HG02759 (cell line): ENCODE measurements around the gene TMCC3.

Source experiments
- ATAC-seq: cut with Tn5 transposase; IDR thresholded peaks from one replicate; pipeline ENCODE4 v1.9.1; 2021; ENCODE audit warnings: mild to moderate bottlenecking, moderate library complexity; ENCODE audit not compliant: unreplicated experiment

Gene TMCC3

DNA sequence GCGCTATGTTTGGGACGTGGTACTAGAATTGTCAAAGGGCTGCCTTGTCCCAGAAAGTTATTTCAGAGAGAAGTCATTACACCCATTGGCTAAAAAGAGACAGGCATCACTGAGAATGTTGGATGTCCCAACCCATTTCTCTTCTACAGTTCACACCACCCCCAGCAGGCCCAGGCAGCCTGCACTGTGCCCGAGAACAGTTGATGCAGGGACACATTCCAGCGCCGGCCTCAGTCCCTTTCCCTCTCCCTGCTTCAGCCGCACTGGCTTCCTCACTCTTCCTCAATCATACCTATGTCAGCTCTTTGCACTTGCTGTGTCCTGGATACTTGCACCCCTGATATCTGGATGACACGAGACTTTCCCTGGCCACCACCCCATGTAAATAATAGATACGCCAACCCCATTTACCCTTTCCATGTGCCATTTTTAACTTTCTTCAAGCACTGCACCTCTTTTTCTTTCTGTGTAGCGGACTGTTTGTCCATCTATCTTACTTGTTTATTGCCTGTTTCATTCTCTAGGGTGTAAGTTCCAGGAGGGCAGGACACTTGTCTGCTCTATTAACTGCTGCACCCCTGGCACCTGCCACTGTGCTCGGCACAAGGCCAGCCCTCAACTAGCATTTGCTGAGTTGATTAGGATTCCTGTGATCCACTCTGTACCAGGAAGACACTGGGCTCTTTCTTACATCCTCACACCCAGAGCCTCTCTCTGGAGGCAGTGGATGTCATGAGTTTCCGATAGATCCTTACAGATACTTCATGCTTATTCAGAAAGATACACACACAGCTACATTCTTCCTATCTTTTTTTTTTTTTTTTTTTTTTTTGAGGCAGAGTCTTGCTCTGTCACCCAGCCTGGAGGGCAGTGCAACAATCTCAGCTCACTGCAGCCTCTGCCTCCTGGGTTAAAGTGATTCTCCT, 114.1 kb downstream of the TMCC3 start:
- ATAC-seq: no peak

DNA sequence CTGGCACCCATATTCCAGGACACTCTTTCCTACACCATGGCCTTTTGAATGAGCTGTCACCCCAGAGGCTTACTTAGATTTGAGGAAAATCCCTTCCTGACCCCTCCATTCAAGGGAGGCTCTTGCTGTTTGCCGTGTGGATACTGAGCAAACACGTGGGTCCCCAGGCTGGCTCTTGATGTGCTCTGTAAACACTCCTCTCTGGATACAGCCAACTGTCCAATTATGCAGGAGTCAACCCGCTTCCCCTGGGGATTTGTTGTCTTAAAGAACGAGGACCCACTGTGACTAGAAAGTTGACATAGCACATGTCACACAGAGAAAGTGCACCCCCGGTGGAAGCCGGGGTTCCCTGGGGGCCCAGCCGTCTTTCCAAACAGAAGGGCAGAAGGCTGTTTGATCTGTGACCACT, 114.8 kb downstream of the TMCC3 start:
- ATAC-seq: no peak

DNA sequence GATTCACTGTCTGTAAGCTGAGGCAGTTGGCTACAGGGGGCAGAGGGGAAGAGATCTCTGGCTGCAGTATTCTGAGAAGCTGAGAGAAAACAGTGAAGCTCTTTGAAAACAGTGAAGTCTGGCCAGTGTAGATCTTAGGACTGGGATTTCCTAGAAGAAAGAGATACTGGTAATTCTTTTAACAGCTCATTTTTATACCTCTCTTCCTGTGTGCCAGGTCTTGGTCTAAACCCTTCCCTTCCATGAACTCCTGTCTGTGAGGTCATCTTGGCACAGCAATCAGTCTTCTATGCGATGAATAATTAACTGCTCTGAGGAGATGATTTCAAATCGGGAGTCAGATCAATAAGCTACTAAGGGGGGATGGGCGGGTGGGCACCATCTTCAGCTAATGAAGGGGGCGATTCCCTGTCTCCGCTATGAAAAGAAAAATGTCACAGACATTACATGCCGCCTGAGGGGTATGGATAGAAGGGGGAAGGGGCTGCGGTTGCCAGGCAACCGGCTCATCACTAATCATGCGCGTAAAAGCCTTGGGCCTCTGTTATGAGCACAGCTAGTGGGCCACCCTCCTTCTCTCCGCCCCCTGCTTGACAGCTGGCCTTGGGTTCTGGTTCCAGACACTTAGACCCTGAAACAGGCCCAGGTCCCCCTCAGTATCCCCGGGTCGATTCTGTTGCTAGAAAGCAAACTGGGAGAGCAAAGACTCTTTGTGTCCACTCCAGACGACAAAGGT, 115.4 kb downstream of the TMCC3 start:
- no peak for ATAC-seq

DNA sequence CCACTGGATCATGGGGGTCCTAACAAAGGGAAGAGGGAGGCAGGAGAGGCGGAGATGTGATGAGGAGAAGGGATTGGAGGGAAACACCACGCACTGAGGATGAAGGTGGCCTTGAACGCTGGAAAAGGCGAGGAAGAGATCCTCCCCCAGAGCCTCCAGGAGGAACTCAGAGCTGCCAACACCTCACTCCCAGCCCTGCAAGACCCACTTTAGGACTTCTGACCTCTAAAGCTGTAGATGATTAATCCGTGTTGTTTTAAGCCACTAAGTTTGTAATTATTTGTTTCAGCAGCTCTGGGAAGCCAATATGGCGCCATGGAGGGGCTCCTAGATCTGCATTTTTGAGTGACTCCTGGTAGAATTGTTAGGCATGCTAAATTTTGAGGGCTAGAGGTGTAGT, 116.1 kb downstream of the TMCC3 start:
- ATAC-seq: no peak

DNA sequence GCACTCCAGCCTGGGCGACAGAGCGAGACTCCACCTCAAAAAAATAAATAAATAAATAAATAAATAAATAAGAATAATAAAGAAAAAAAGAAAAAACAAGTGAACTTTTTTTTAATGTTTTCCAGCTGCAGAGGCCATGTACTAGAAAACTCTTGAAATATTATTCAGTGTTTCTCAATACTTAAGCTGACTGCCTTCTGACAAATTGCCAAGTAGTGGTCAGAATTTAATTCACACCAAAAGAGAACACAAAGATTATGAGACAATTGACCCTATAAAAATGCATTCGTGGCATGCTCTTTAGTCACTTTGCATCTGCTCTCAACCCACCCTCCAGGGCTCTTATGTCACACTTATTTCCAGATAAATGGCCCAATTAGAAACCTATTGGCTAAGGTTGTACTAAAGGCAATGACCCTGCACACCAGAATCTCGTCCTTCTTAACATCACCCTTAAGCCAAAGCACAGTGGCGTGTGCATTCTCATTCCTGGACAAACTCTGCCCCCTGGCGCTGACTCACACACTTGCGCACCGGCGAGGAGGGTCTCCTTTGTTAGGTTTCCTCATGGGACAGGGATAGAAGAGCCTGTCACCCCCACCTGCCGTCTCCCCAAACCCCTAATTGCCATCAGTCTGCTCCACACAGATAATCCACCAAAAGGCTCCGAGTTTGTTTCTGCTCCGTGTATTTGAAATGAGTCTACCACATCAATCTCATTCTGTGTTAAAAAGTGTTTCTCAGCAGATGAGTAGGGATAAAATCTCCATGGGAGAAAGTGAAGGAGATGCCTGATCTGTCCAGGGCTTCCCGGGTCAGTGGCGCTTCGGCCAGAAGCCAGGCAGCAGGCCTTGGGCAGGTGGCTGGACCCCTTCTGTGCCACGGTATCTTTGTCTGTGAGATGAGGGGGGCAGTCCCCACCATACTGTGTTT, 117.6 kb downstream of the TMCC3 start:
- peak; percentile 78 for ATAC-seq

DNA sequence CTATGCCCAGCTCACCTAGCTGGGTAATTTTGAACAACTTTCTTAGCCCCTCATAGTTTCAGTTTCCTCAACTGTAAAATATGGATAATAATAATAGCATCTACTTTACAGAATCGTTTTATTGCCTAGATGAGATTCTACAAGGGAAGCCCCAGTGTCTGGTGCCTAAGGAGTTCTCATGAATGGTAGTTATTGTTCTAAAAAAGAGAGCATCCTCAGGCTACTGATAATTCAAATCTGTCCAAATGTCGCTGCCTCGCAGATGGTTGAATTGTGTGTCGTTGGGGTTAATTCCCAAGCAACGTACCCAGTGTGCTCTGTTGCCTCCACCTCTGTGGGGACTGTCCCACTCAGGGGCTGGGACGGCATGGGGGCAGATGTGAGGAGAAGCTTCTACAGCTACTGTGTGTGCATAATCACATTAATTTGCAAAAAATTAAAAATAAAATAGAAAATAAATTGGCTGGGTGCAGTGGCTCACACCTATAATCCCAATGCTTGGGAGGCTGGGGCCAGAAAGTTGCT, 119.1 kb downstream of the TMCC3 start:
- ATAC-seq: no peak

DNA sequence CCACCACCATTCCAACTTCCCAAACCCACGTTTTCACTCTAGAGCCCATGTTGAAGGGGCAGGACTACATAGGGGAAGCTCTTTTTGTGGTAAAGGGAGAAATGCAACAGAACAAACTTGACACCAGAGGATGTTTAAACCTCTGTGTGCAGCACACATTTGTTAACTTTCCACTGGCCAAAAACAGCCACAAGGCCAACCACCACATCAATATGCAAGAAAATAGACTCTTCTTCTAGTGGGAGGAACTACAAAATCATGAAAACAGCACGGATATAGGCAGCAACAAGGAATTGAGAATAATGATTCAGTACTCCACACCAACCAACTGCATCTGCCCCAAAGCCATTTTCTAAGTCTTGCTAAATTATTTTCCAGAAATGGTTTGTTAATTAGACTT, 124.4 kb downstream of the TMCC3 start:
- no peak for ATAC-seq
